Urinary bladder (tissue), 4 donors: Measurements from ENCODE around the gene CDKN3. TPM values are rescaled to one million over a fixed set of nuclear protein-coding genes. Genes with fewer than 3 reads are reported as not detected.

Source experiments
- DNase-seq: peaks from one replicate; pipeline ENCODE4 v3.0.0-alpha.2; 2015; ENCODE audit errors: extremely low spot score
- H3K27ac ChIP-seq: one replicate; pipeline ENCODE4 v1.5.1; 2013; ENCODE audit warnings: low read depth, mild to moderate bottlenecking, moderate library complexity
- H3K36me3 ChIP-seq: one replicate; pipeline ENCODE4 v1.6.1; 2013; ENCODE audit warnings: mild to moderate bottlenecking, moderate library complexity; ENCODE audit not compliant: insufficient read depth
- H3K4me1 ChIP-seq: one replicate; pipeline ENCODE4 v1.6.1; 2013; ENCODE audit warnings: mild to moderate bottlenecking, moderate library complexity; ENCODE audit not compliant: insufficient read depth
- H3K4me3 ChIP-seq: one replicate; pipeline ENCODE4 v1.5.1; 2013; ENCODE audit warnings: low read depth, low read length
- WGBS: extraction: QIAGEN DNeasy Blood & Tissue Kit; methylation state at CpG from one replicate; pipeline ENCODE4 v1.1.7; 2013; 5-methylcytosine and 5-hydroxymethylcytosine counted together
- polyA plus RNA-seq: library from polyadenylated mRNA; stranded (reverse); fragments of 200-250 nt; gene quantifications from one replicate; pipeline ENCODE4 v1.2.3, GENCODE V29; 2013
- total RNA-seq: library from RNA; depleted of rRNA; stranded (reverse); fragments of >200 nt; gene quantifications from one replicate; pipeline ENCODE4 v1.2.3, GENCODE V29; 2014
- donor health status: healthy with polysubstance abuse.
- donor health status: healthy.

The CDKN3 gene
- total and polyA plus RNA-seq, 2 donors = 3.6 to 25.4 TPM

DNA sequence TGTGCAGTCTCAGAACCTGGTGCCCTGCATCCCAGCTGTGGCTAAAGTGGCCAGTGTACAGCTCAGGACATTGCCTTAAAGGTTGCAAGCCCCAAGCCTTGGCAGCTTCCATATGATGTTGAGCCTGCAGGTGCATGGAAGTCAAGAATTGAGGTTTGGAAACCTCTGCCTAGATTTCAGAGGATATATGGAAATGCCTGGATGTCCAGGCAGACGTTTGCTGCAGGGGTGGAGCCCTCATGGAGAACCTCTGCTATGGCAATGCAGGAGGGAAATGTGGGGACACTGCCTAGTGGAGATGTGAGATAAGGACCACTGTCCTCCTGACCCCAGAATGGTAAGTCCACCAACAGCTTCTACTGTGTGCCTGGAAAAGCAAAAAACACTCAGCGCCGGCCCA lies 62.3 kb downstream of the CDKN3 start:
- H3K27ac ChIP-seq = no peak overlapping the region
- no peak for DNase-seq
- H3K4me1 ChIP-seq = no peaks in the 10 kb centered on the region
- H3K4me3 ChIP-seq = no peak overlapping the region
- WGBS = 87% methylated on average over 3 of the region's 3 CpGs
- H3K36me3 ChIP-seq = no peaks in the 10 kb centered on the region

GRCh38 chr14:54462048-54462447 lies 65.2 kb downstream of the CDKN3 start:
- H3K4me1 ChIP-seq = no peaks in the 10 kb centered on the region
- WGBS = 81% methylated on average over 5 of the region's 5 CpGs
- no peak for DNase-seq
- H3K36me3 ChIP-seq = no peaks in the 10 kb centered on the region
- no peak overlapping the region for H3K4me3 ChIP-seq
- H3K27ac ChIP-seq = no peak overlapping the region

DNA sequence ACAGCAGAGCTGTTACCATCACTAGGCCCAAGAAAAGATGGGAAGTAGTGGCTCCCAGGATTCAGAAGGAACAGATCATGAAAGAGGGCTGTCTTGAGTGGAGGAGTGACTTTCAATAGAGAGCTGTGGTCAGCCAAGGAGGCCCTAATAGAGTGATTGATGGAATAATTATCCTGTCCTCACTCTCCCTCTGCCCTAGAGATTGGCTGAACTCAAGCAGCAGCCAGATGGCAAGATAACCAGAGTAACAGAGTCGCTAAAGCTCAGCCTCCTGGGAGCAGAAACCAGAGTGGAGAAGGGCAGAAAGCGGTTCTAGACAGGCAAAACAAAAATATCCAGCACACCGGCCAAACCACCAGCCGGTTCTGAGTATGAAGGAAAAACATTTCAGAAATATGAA lies 68.8 kb downstream of the CDKN3 start:
- Histone ChIP-seq H3K4me3 (no peak overlapping the region), H3K27ac (no peak overlapping the region), H3K36me3 (no peaks in the 10 kb centered on the region), H3K4me1 (no peaks in the 10 kb centered on the region)
- 78% methylated on average over 4 of the region's 4 CpGs for WGBS
- DNase-seq = no peak

DNA sequence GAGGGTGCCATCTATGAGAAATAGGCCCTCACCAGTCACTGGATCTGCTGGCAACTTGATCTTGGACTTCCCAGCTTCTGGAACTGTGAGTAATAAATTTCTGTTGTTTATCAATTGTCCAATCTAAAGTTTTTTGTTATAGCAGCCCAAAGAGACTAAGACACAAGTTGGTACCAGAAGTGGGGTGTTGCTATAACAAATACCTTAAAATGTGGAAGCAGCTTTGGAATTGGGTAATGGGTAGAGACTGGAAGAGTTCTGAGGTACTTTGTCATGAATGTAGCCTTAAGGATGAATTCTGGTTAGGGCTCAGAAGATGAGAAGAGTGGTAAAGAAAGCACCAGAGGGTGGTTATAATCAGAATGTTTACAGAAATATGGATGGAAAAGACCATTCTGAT lies 70.5 kb downstream of the CDKN3 start:
- no peak overlapping the region for H3K4me3 ChIP-seq
- H3K36me3 ChIP-seq = no peaks in the 10 kb centered on the region
- no peaks in the 10 kb centered on the region for H3K4me1 ChIP-seq
- no peak for DNase-seq
- H3K27ac ChIP-seq = no peak overlapping the region

Other genes starting within 250 kb of the CDKN3 start
- gene CNIH1, start 44.4 kb downstream of the CDKN3 start, total RNA-seq = 78.2 TPM
- gene CNIH1, start 44.4 kb downstream of the CDKN3 start, polyA plus RNA-seq = 164 TPM
- gene GMFB, start 92.0 kb downstream of the CDKN3 start, total RNA-seq = 120 TPM
- 18.3 TPM for gene GMFB, start 92.0 kb downstream of the CDKN3 start, polyA plus RNA-seq
- gene CGRRF1, start 112.9 kb downstream of the CDKN3 start, total RNA-seq = 28.3 TPM
- 17.0 TPM for gene CGRRF1, start 112.9 kb downstream of the CDKN3 start, polyA plus RNA-seq
- gene SAMD4A, start 170.1 kb downstream of the CDKN3 start, total RNA-seq = 58.5 TPM
- 16.0 TPM for gene SAMD4A, start 170.1 kb downstream of the CDKN3 start, polyA plus RNA-seq